Mesendoderm (in vitro differentiated cells): ENCODE results near the gene GOLGA2.

Experiments
- DNase-seq: peaks from one replicate; pipeline ENCODE4 v3.0.0; 2013
- H2AK5ac ChIP-seq: 2 replicates; pipeline ENCODE4 v1.6.1; 2013; ENCODE audit warnings: low read length, inconsistent platforms
- H2BK120ac ChIP-seq: 2 replicates; pipeline ENCODE4 v1.6.1; 2013; ENCODE audit warnings: low read depth, mild to moderate bottlenecking, low read length, moderate library complexity, mixed read lengths
- H2BK15ac ChIP-seq: replicated peaks from 2 replicates; pipeline ENCODE4 v1.6.1; 2013; ENCODE audit warnings: low read depth, mild to moderate bottlenecking, moderate library complexity
- H2BK5ac ChIP-seq: 2 replicates; pipeline ENCODE4 v1.6.1; 2013; ENCODE audit warnings: low read length, inconsistent platforms
- H3K18ac ChIP-seq: 2 replicates; pipeline ENCODE4 v1.6.1; 2013; ENCODE audit warnings: mild to moderate bottlenecking, low read length, mixed read lengths
- H3K23ac ChIP-seq: one replicate; pipeline ENCODE4 v1.6.1; 2013; ENCODE audit warnings: low read length
- H3K27ac ChIP-seq: 2 replicates; pipeline ENCODE4 v1.5.1; 2013; ENCODE audit warnings: low read depth, mild to moderate bottlenecking, inconsistent platforms, low read length, moderate library complexity
- H3K27me3 ChIP-seq: 2 replicates; pipeline ENCODE4 v1.6.1; 2013; ENCODE audit warnings: low read length, control low read depth, mild to moderate bottlenecking, inconsistent platforms; ENCODE audit not compliant: insufficient read depth, poor library complexity
- H3K36me3 ChIP-seq: 2 replicates; pipeline ENCODE4 v1.6.1; 2013; ENCODE audit warnings: low read length, inconsistent platforms; ENCODE audit not compliant: control insufficient read depth, insufficient read depth
- H3K4ac ChIP-seq: one replicate; pipeline ENCODE4 v1.6.1; 2013; ENCODE audit warnings: low read depth, mild to moderate bottlenecking, low read length, moderate library complexity
- H3K4me1 ChIP-seq: 2 replicates; pipeline ENCODE4 v1.6.1; 2013; ENCODE audit warnings: low read depth, low read length, inconsistent platforms; ENCODE audit not compliant: control insufficient read depth
- H3K4me2 ChIP-seq: 2 replicates; pipeline ENCODE4 v1.6.1; 2013; ENCODE audit warnings: low read length
- H3K4me3 ChIP-seq: 2 replicates; pipeline ENCODE4 v1.5.1; 2013; ENCODE audit warnings: mild to moderate bottlenecking, low read length
- H3K56ac ChIP-seq: one replicate; pipeline ENCODE4 v1.6.1; 2013; ENCODE audit warnings: low read length
- H3K79me1 ChIP-seq: 2 replicates; pipeline ENCODE4 v1.6.1; 2013; ENCODE audit warnings: low read length, inconsistent platforms
- H3K79me2 ChIP-seq: 2 replicates; pipeline ENCODE4 v1.6.1; 2013; ENCODE audit warnings: mild to moderate bottlenecking, low read length; ENCODE audit not compliant: control insufficient read depth, insufficient read depth
- H3K9ac ChIP-seq: 2 replicates; pipeline ENCODE4 v1.6.1; 2013; ENCODE audit warnings: low read length, inconsistent platforms
- H4K5ac ChIP-seq: one replicate; pipeline ENCODE4 v1.6.1; 2013; ENCODE audit warnings: low read length
- H4K8ac ChIP-seq: one replicate; pipeline ENCODE4 v1.6.1; 2013; ENCODE audit warnings: low read depth, mild to moderate bottlenecking, control low read depth, low read length, moderate library complexity
- WGBS: extraction: QIAGEN DNeasy Blood & Tissue Kit; methylation state at CpG from one replicate; pipeline ENCODE4 v1.1.7; 2013; ENCODE audit warnings: low lambda C conversion rate, missing lambda C conversion rate; ENCODE audit not compliant: insufficient coverage; ENCODE audit errors: extremely low coverage; 5-methylcytosine and 5-hydroxymethylcytosine counted together

The GOLGA2 gene

GRCh38 chr9:128266868-128267590, 8.8 kb downstream of the GOLGA2 start:
- no peak overlapping the region for H3K27ac ChIP-seq

GRCh38 chr9:128265348-128265847, 10.4 kb downstream of the GOLGA2 start:
- Histone ChIP-seq H3K27me3 (no peaks in the 10 kb centered on the region), H3K4me1 (no peaks in the 10 kb centered on the region), H2BK120ac (no peak overlapping the region), H3K4me2 (no peak overlapping the region), H3K79me2 (no peaks in the 10 kb centered on the region), H3K9ac (no peak overlapping the region), H2AK5ac (no peak overlapping the region), H2BK5ac (no peak overlapping the region), H3K23ac (no peak overlapping the region), H2BK15ac (no peak overlapping the region), H3K36me3 (peaks cover 8% of the 10 kb centered on the region), H3K27ac (no peak overlapping the region), H3K4ac (no peak overlapping the region), H3K18ac (no peak overlapping the region), H4K8ac (no peak overlapping the region), H4K5ac (no peak overlapping the region), H3K56ac (no peak overlapping the region), H3K4me3 (no peak overlapping the region), H3K79me1 (no peaks in the 10 kb centered on the region)
- DNase-seq, result no peak
- no CpG with 5 or more reads among the region's 10 CpGs for WGBS

More at GRCh38 chr9:128266868-128267590, 8.8 kb downstream of the GOLGA2 start:
- H3K4ac ChIP-seq, result no peak overlapping the region
- H4K5ac ChIP-seq, result no peak overlapping the region
- H2AK5ac ChIP-seq, result no peak overlapping the region
- peaks cover 10% of the 10 kb centered on the region for H3K36me3 ChIP-seq
- H3K9ac ChIP-seq, result no peak overlapping the region
- H3K23ac ChIP-seq, result no peak overlapping the region
- no peak overlapping the region for H3K4me2 ChIP-seq
- H3K79me1 ChIP-seq, result no peaks in the 10 kb centered on the region
- H3K4me3 ChIP-seq, result no peak overlapping the region
- H3K79me2 ChIP-seq, result no peaks in the 10 kb centered on the region
- no peak overlapping the region for H3K56ac ChIP-seq
- H2BK15ac ChIP-seq, result no peak overlapping the region
- DNase-seq, result no peak
- no peak overlapping the region for H2BK5ac ChIP-seq
- H3K27me3 ChIP-seq, result no peaks in the 10 kb centered on the region
- no CpG with 5 or more reads among the region's 15 CpGs for WGBS
- no peak overlapping the region for H4K8ac ChIP-seq
- no peaks in the 10 kb centered on the region for H3K4me1 ChIP-seq
- no peak overlapping the region for H3K18ac ChIP-seq
- no peak overlapping the region for H2BK120ac ChIP-seq

- DNase-seq, result no peak
- H3K4me3 ChIP-seq, result no peak overlapping the region
- no peak overlapping the region for H3K4me2 ChIP-seq
- no CpG with 5 or more reads among the region's 4 CpGs for WGBS
- no peak overlapping the region for H3K23ac ChIP-seq
- H2BK120ac ChIP-seq, result no peak overlapping the region
- no peak overlapping the region for H3K56ac ChIP-seq
- H3K18ac ChIP-seq, result no peak overlapping the region
- H3K4ac ChIP-seq, result no peak overlapping the region
- H4K8ac ChIP-seq, result no peak overlapping the region
- peaks cover 9% of the 10 kb centered on the region for H3K36me3 ChIP-seq
- H3K79me2 ChIP-seq, result no peaks in the 10 kb centered on the region
- no peaks in the 10 kb centered on the region for H3K27me3 ChIP-seq
- no peak overlapping the region for H3K27ac ChIP-seq
- H3K79me1 ChIP-seq, result no peaks in the 10 kb centered on the region
- H3K4me1 ChIP-seq, result no peaks in the 10 kb centered on the region
- H3K9ac ChIP-seq, result no peak overlapping the region
- H2BK5ac ChIP-seq, result no peak overlapping the region
- H4K5ac ChIP-seq, result no peak overlapping the region
- H2BK15ac ChIP-seq, result no peak overlapping the region
- no peak overlapping the region for H2AK5ac ChIP-seq
Observed at GRCh38 chr9:128262687-128263086, 13.1 kb downstream of the GOLGA2 start.

GRCh38 chr9:128260340-128260739, 15.5 kb downstream of the GOLGA2 start:
- no peaks in the 10 kb centered on the region for H3K27me3 ChIP-seq
- H3K4me1 ChIP-seq, result no peaks in the 10 kb centered on the region
- peaks cover 9% of the 10 kb centered on the region for H3K36me3 ChIP-seq

GRCh38 chr9:128259156-128259555, 16.7 kb downstream of the GOLGA2 start:
- Histone ChIP-seq H2BK5ac (no peak overlapping the region), H3K36me3 (peaks cover 9% of the 10 kb centered on the region), H3K18ac (no peak overlapping the region), H3K4me2 (no peak overlapping the region), H2BK15ac (no peak overlapping the region), H3K79me1 (no peaks in the 10 kb centered on the region), H3K9ac (no peak overlapping the region), H3K4ac (no peak overlapping the region), H3K4me3 (no peak overlapping the region), H2AK5ac (no peak overlapping the region), H3K79me2 (no peaks in the 10 kb centered on the region), H3K27ac (no peak overlapping the region), H3K27me3 (no peaks in the 10 kb centered on the region), H2BK120ac (no peak overlapping the region), H3K56ac (no peak overlapping the region), H3K23ac (no peak overlapping the region), H4K5ac (no peak overlapping the region), H4K8ac (no peak overlapping the region), H3K4me1 (no peaks in the 10 kb centered on the region)
- WGBS, result no CpG with 5 or more reads among the region's 9 CpGs
- DNase-seq, result peak; percentile 42

More at GRCh38 chr9:128260340-128260739, 15.5 kb downstream of the GOLGA2 start:
- H2AK5ac ChIP-seq, result no peak overlapping the region
- H3K27ac ChIP-seq, result no peak overlapping the region
- H3K4me3 ChIP-seq, result no peak overlapping the region
- no peak overlapping the region for H4K5ac ChIP-seq
- H2BK120ac ChIP-seq, result no peak overlapping the region
- DNase-seq, result no peak
- no peaks in the 10 kb centered on the region for H3K79me1 ChIP-seq
- no peaks in the 10 kb centered on the region for H3K79me2 ChIP-seq
- H3K56ac ChIP-seq, result no peak overlapping the region
- H3K4me2 ChIP-seq, result no peak overlapping the region
- no peak overlapping the region for H2BK5ac ChIP-seq
- H3K23ac ChIP-seq, result no peak overlapping the region
- H3K9ac ChIP-seq, result no peak overlapping the region
- no CpG with 5 or more reads among the region's 17 CpGs for WGBS
- no peak overlapping the region for H3K4ac ChIP-seq
- H3K18ac ChIP-seq, result no peak overlapping the region
- H2BK15ac ChIP-seq, result no peak overlapping the region
- no peak overlapping the region for H4K8ac ChIP-seq

- WGBS, result no CpG with 5 or more reads among the region's 6 CpGs
- H3K9ac ChIP-seq, result no peak overlapping the region
- DNase-seq, result no peak
- H3K56ac ChIP-seq, result no peak overlapping the region
- peaks cover 9% of the 10 kb centered on the region for H3K36me3 ChIP-seq
- H3K79me2 ChIP-seq, result no peaks in the 10 kb centered on the region
- H3K4me2 ChIP-seq, result no peak overlapping the region
- H3K4me1 ChIP-seq, result no peaks in the 10 kb centered on the region
- no peak overlapping the region for H4K5ac ChIP-seq
- H3K23ac ChIP-seq, result no peak overlapping the region
- no peak overlapping the region for H4K8ac ChIP-seq
- H2BK5ac ChIP-seq, result no peak overlapping the region
- no peak overlapping the region for H2BK120ac ChIP-seq
- H3K27ac ChIP-seq, result no peak overlapping the region
- no peak overlapping the region for H3K4me3 ChIP-seq
- no peak overlapping the region for H2AK5ac ChIP-seq
- H2BK15ac ChIP-seq, result no peak overlapping the region
- H3K27me3 ChIP-seq, result no peaks in the 10 kb centered on the region
- no peak overlapping the region for H3K4ac ChIP-seq
- no peaks in the 10 kb centered on the region for H3K79me1 ChIP-seq
- H3K18ac ChIP-seq, result no peak overlapping the region
Observed at GRCh38 chr9:128258326-128258725, 17.5 kb downstream of the GOLGA2 start.
